Parathyroid adenoma (tissue), 2 donors: Measurements from ENCODE around the gene AGBL1.

Experiments used
- H2AFZ ChIP-seq: fragments of 300-600 bp; sonication (generic); one replicate; pipeline ENCODE4 v1.7.0; 2017; ENCODE audit warnings: antibody characterized with exemption, mild to moderate bottlenecking
- H3K27ac ChIP-seq: fragments of 300-600 bp; sonication (generic); one replicate; pipeline ENCODE4 v1.7.0; 2017
- H3K27me3 ChIP-seq: fragments of 300-600 bp; sonication (generic); one replicate; pipeline ENCODE4 v1.7.0; 2017; ENCODE audit warnings: low read length; ENCODE audit not compliant: control insufficient read depth, insufficient read depth
- H3K36me3 ChIP-seq: fragments of 300-600 bp; sonication (generic); one replicate; pipeline ENCODE4 v1.7.0; 2017; ENCODE audit warnings: low read length; ENCODE audit not compliant: control insufficient read depth, insufficient read depth
- H3K4me1 ChIP-seq: fragments of 300-600 bp; sonication (generic); one replicate; pipeline ENCODE4 v1.7.0; 2017; ENCODE audit warnings: control low read depth
- H3K4me2 ChIP-seq: fragments of 300-600 bp; sonication (generic); one replicate; pipeline ENCODE4 v1.7.0; 2017; ENCODE audit warnings: low read length
- H3K4me3 ChIP-seq: fragments of 300-600 bp; sonication (generic); one replicate; pipeline ENCODE4 v1.7.0; 2017; ENCODE audit warnings: low read depth, low read length
- H3K79me2 ChIP-seq: fragments of 300-600 bp; sonication (generic); one replicate; pipeline ENCODE4 v1.7.0; 2017; ENCODE audit warnings: control low read depth
- H3K9ac ChIP-seq: fragments of 300-600 bp; sonication (generic); one replicate; pipeline ENCODE4 v1.7.0; 2017; ENCODE audit warnings: mild to moderate bottlenecking
- H3K9me3 ChIP-seq: fragments of 300-600 bp; sonication (generic); one replicate; pipeline ENCODE4 v1.7.0; 2017; ENCODE audit warnings: low read length; ENCODE audit not compliant: control insufficient read depth
- CTCF ChIP-seq: fragments of 300-600 bp; sonication (generic); IDR thresholded peaks from one replicate; pipeline ENCODE4 v1.7.0; 2017; ENCODE audit warnings: antibody characterized with exemption, mild to moderate bottlenecking
- donor health status: primary hyperparathyroidism.

AGBL1 gene

GRCh38 chr15:86630946-86631345 lies 551.3 kb downstream of the AGBL1 start:
- Histone ChIP-seq H3K9ac (no peak overlapping the region), H3K36me3 (no peaks in the 10 kb centered on the region), H3K4me3 (no peak overlapping the region), H3K9me3 (no peaks in the 10 kb centered on the region), H3K4me1 (no peaks in the 10 kb centered on the region), H3K4me2 (no peak overlapping the region), H3K79me2 (no peaks in the 10 kb centered on the region), H2AFZ (no peak overlapping the region), H3K27ac (no peak overlapping the region), H3K27me3 (no peaks in the 10 kb centered on the region)
- TF ChIP-seq CTCF = no peak

DNA sequence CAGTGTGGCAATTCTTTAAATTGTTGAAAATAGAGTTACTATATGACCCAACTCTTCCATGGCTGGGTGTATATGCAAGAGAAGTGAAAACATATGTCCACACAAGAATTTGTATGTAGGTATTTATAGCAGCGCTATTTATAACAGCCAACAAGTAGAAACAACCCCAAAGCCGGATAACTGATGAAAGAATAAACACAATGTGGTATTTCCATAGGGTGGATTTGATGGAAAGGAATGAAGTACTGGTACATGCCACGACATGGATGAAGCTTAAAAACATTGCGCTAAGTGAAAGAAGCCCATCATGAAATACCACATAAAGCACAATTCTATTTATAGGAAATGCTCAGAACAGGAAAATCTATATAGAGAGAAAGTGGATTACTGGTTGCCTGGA lies 554.5 kb downstream of the AGBL1 start:
- H3K27ac ChIP-seq = no peak overlapping the region
- H3K27me3 ChIP-seq = no peaks in the 10 kb centered on the region
- no peaks in the 10 kb centered on the region for H3K9me3 ChIP-seq
- no peaks in the 10 kb centered on the region for H3K79me2 ChIP-seq
- no peak overlapping the region for H3K9ac ChIP-seq
- H3K36me3 ChIP-seq = no peaks in the 10 kb centered on the region
- H3K4me2 ChIP-seq = no peak overlapping the region
- H2AFZ ChIP-seq = no peak overlapping the region
- H3K4me1 ChIP-seq = no peaks in the 10 kb centered on the region
- TF ChIP-seq CTCF = no peak
- H3K4me3 ChIP-seq = no peak overlapping the region

DNA sequence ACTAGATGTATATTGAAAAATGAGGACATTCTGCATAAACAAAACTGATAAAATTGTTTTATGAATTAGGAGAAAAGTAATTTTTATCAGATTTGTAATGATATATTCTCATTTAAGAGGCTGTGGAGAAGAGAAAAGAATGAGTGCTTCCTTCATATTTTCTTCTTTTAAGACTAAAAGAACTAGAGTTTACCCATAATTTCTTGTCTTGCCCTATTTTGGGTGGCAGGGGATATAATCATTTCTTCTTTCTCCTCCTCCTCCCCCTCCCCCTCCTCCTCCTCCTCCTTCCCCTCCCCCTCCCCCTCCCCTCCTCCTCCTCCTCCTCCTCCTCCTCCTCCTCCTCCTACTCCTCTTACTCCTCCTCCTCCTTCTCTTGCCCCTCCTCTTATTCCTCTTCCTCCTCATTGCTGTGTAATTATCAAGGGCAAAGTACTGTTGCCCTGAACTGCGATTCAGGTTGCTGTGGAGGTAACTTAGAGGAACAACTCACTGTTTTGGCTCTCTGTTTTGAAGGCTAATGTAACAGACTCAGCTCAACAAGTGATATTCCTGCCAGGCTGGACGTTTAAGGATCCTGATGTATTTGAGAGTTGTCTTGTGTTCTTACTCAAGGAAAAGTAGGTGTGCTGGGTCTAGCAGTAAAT lies 555.4 kb downstream of the AGBL1 start:
- Histone ChIP-seq H3K27me3 (no peaks in the 10 kb centered on the region), H3K4me3 (no peak overlapping the region), H3K79me2 (no peaks in the 10 kb centered on the region), H3K9ac (no peak overlapping the region), H3K36me3 (no peaks in the 10 kb centered on the region), H3K4me1 (no peaks in the 10 kb centered on the region), H3K27ac (no peak overlapping the region), H2AFZ (no peak overlapping the region), H3K9me3 (no peaks in the 10 kb centered on the region), H3K4me2 (no peak overlapping the region)
- TF ChIP-seq CTCF = no peak

- Histone ChIP-seq H3K36me3 (no peaks in the 10 kb centered on the region), H3K4me3 (no peak overlapping the region), H3K9me3 (no peaks in the 10 kb centered on the region), H3K27me3 (no peaks in the 10 kb centered on the region), H3K79me2 (no peaks in the 10 kb centered on the region), H3K9ac (no peak overlapping the region), H3K27ac (no peak overlapping the region), H2AFZ (no peak overlapping the region), H3K4me1 (no peaks in the 10 kb centered on the region), H3K4me2 (no peak overlapping the region)
- TF ChIP-seq CTCF = no peak
Observed at GRCh38 chr15:86644339-86644738, 564.7 kb downstream of the AGBL1 start.

GRCh38 chr15:86645925-86646500 lies 566.3 kb downstream of the AGBL1 start:
- no peak for TF ChIP-seq CTCF
- Histone ChIP-seq H3K4me3 (no peak overlapping the region), H3K36me3 (no peaks in the 10 kb centered on the region)

More at GRCh38 chr15:86645925-86646500, 566.3 kb downstream of the AGBL1 start:
- Histone ChIP-seq H3K9ac (no peak overlapping the region), H3K9me3 (no peaks in the 10 kb centered on the region), H3K4me2 (no peak overlapping the region), H3K27me3 (no peaks in the 10 kb centered on the region), H3K27ac (no peak overlapping the region), H3K4me1 (no peaks in the 10 kb centered on the region), H2AFZ (no peak overlapping the region), H3K79me2 (no peaks in the 10 kb centered on the region)
